Lower leg skin (tissue), 4 donors: ENCODE measurements around the gene PRR33. TPM values are rescaled to one million over a fixed set of nuclear protein-coding genes. Genes with fewer than 3 reads are reported as not detected.

Experiments
- DNase-seq, 2 donors: peaks; one replicate each; pipeline ENCODE4 v3.0.0-alpha.2; 2019; ENCODE audit warnings: low spot score in 2 of 2
- H3K4me3 ChIP-seq: fragments of 200-600 bp; sonication (generic); 2 replicates; pipeline ENCODE4 v1.5.1; 2017; ENCODE audit warnings: mild to moderate bottlenecking, low read depth; ENCODE audit not compliant: poor library complexity, severe bottlenecking
- CTCF ChIP-seq, 3 donors: fragments of 450-650 bp; IDR thresholded peaks; one replicate each; pipeline ENCODE4 v1.5.1; 2016; ENCODE audit warnings: antibody characterized with exemption in 3 of 3, mild to moderate bottlenecking in 3 of 3, moderate library complexity in 2 of 3
- POLR2A ChIP-seq, 2 donors: fragments of 450-650 bp; IDR thresholded peaks; one replicate each; pipeline ENCODE4 v1.6.1; 2016 to 2017; ENCODE audit warnings: antibody characterized with exemption in 2 of 2, mild to moderate bottlenecking in 1 of 2, moderate library complexity in 1 of 2
- WGBS, 2 donors: methylation state at CpG; one replicate each; pipeline ENCODE4 v1.1.5; 2018; 5-methylcytosine and 5-hydroxymethylcytosine counted together
- intact Hi-C: fragments of 100-400 bp; cut with DNase I; formaldehyde crosslinking; loops from one replicate; pipeline ENCODE4 v1.15.0; 2023; ENCODE audit warnings: low total_unique reads
- total RNA-seq, 4 donors: library from RNA; depleted of rRNA; stranded (reverse); fragments of >200 nt; gene quantifications; one replicate each; pipeline ENCODE4 v1.1.0, GENCODE V29; 2016

The PRR33 gene
- total RNA-seq, 4 donors from 2014 or later: not detected

GRCh38 chr11:1882265-1883238 lies 9.1 kb downstream of the PRR33 start:
- no peak overlapping the region for H3K4me3 ChIP-seq
- intact Hi-C loops: loop anchor here (5.0 kb wide), 2 partner anchors 40 to 190 kb away; no protein-coding TSS in a partner anchor
- DNase-seq: peak in 1 of 2 donors; percentile 95
- WGBS, 2 donors: 38 to 48% methylated on average over 19 to 23 of the region's 23 CpGs
- peak in 1 of 3 donors; percentile 50 for TF ChIP-seq CTCF (IDR thresholded peaks at IDR 0.05)
- no peak for TF ChIP-seq POLR2A (IDR thresholded peaks at IDR 0.05)

GRCh38 chr11:1881442-1882264 lies 10.0 kb downstream of the PRR33 start:
- no peak for TF ChIP-seq POLR2A (IDR thresholded peaks at IDR 0.05)
- TF ChIP-seq CTCF (IDR thresholded peaks at IDR 0.05): no peak
- H3K4me3 ChIP-seq: no peak overlapping the region
- peak in 1 of 2 donors; percentile 87 for DNase-seq
- intact Hi-C loops: loop anchor here (5.0 kb wide), 2 partner anchors 41 to 189 kb away; no protein-coding TSS in a partner anchor
- 55 to 57% methylated on average over 29 to 43 of the region's 43 CpGs for WGBS, 2 donors

- no peak overlapping the region for H3K4me3 ChIP-seq
- intact Hi-C loops: loop anchor here (5.0 kb wide), 2 partner anchors 41 to 189 kb away; no protein-coding TSS in a partner anchor
- WGBS, 2 donors: 40 to 52% methylated on average over 3 to 9 of the region's 9 CpGs
- TF ChIP-seq CTCF (IDR thresholded peaks at IDR 0.05) (no peak), POLR2A (IDR thresholded peaks at IDR 0.05) (no peak)
- DNase-seq: no peak
These were observed 10.8 kb downstream of the PRR33 start for GRCh38 chr11:1880746-1881441.

- intact Hi-C loops: loop anchor here (5.0 kb wide), 2 partner anchors 42 to 188 kb away; no protein-coding TSS in a partner anchor
- DNase-seq: peak in 1 of 2 donors; percentile 94
- H3K4me3 ChIP-seq: no peak overlapping the region
- 55 to 58% methylated on average over 31 to 32 of the region's 32 CpGs for WGBS, 2 donors
- TF ChIP-seq POLR2A (IDR thresholded peaks at IDR 0.05): no peak
- no peak for TF ChIP-seq CTCF (IDR thresholded peaks at IDR 0.05)
These were observed 11.6 kb downstream of the PRR33 start for GRCh38 chr11:1879941-1880720.
